ENCODE measurements around the gene FABP7. TPM values are rescaled to one million over a fixed set of nuclear protein-coding genes. Genes with fewer than 3 reads are reported as not detected.

FABP7 gene
- total and polyA plus RNA-seq, 5 donors = 0.51 to 3.3 (median 1.1) TPM; not detected in 1

DNA sequence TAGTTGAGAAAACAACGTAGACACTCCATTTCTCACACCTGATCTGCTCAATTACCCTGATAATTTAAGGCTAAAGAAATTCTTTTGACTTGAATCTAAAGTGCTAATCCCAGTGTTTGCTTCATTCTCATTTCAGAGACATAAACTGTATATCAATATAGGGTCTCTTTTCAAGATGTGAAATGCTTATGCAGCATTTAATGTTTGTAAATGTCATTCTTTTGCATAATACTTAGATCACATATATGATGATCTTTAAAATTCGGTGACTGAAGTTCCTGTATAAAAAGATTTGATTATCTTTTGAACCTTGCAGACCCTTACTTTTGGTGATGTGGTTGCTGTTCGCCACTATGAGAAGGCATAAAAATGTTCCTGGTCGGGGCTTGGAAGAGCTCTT is 3.9 kb downstream of the FABP7 start:
- DNase-seq (no peak), ATAC-seq (no peak)
- WGBS = 72% methylated on average over 4 of the region's 4 CpGs
- no peak overlapping the region for H3K4me3 ChIP-seq (ENCODE audit: low read length)
- intact Hi-C loops (cut with DNase I) = loop anchor here in 1 of 4 donors (10.0 kb wide), 1 partner anchor 49 kb away; no protein-coding TSS in a partner anchor
- no peaks in the 10 kb centered on the region for H3K9me3 ChIP-seq (ENCODE audit: control insufficient read depth, low read length)
- H3K4me1 ChIP-seq (ENCODE audit: control insufficient read depth, insufficient read depth, low read length) = no peaks in the 10 kb centered on the region
- no peaks in the 10 kb centered on the region for H3K27me3 ChIP-seq (ENCODE audit: control insufficient read depth, insufficient read depth)
- H3K27ac ChIP-seq (ENCODE audit: low read length) = no peak overlapping the region

- H3K4me1 ChIP-seq (ENCODE audit: control insufficient read depth, insufficient read depth, low read length) = no peaks in the 10 kb centered on the region
- H3K9me3 ChIP-seq (ENCODE audit: control insufficient read depth, low read length) = no peaks in the 10 kb centered on the region
- ATAC-seq (no peak), DNase-seq (no peak)
- intact Hi-C loops (cut with DNase I) = loop anchor here in 1 of 4 donors (10.0 kb wide), 1 partner anchor 51 kb away; no protein-coding TSS in a partner anchor
- no peak overlapping the region for H3K4me3 ChIP-seq (ENCODE audit: low read length)
- H3K27me3 ChIP-seq (ENCODE audit: control insufficient read depth, insufficient read depth) = no peaks in the 10 kb centered on the region
- 99% methylated on average over 1 of the region's 1 CpG for WGBS
- H3K27ac ChIP-seq (ENCODE audit: low read length) = no peak overlapping the region
Observed at GRCh38 chr6:122785891-122786290, 6.4 kb downstream of the FABP7 start.

- WGBS = 84% methylated on average over 4 of the region's 4 CpGs
- Histone ChIP-seq H3K4me1 (ENCODE audit: control insufficient read depth, insufficient read depth, low read length) (no peaks in the 10 kb centered on the region), H3K9me3 (ENCODE audit: control insufficient read depth, low read length) (no peaks in the 10 kb centered on the region), H3K27ac (ENCODE audit: low read length) (no peak overlapping the region), H3K27me3 (ENCODE audit: control insufficient read depth, insufficient read depth) (no peaks in the 10 kb centered on the region), H3K4me3 (ENCODE audit: low read length) (no peak overlapping the region)
- DNase-seq (no peak), ATAC-seq (no peak)
- intact Hi-C loops (cut with DNase I) = loop anchor here in 1 of 4 donors (10.0 kb wide), 1 partner anchor 53 kb away; no protein-coding TSS in a partner anchor
Observed at GRCh38 chr6:122787721-122788120, 8.2 kb downstream of the FABP7 start.

DNA sequence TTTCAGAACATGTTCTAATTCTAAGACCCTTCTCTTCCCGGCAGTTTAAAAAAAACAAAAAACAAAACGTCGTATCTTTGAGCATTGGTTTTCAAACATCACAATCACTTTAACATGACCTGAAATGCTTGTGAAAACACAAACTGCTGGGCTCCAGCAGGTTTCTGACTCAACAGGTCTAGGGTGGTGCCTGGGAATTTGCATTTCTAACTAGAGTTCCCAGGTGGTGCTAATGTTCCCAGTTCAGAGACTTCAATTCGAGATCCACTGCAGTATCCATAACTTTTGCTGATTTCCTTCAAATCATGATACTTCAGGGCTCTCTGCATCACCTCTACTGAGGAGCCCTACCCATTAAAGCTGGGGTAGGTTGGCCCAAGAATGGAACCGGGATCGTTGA is 8.7 kb downstream of the FABP7 start:
- Histone ChIP-seq H3K27me3 (ENCODE audit: control insufficient read depth, insufficient read depth) (no peaks in the 10 kb centered on the region), H3K9me3 (ENCODE audit: control insufficient read depth, low read length) (no peaks in the 10 kb centered on the region), H3K4me3 (ENCODE audit: low read length) (no peak overlapping the region), H3K4me1 (ENCODE audit: control insufficient read depth, insufficient read depth, low read length) (no peaks in the 10 kb centered on the region), H3K27ac (ENCODE audit: low read length) (no peak overlapping the region)
- ATAC-seq (no peak), DNase-seq (no peak)
- 48% methylated on average over 6 of the region's 6 CpGs for WGBS
- intact Hi-C loops (cut with DNase I) = loop anchor here in 1 of 4 donors (10.0 kb wide), 1 partner anchor 53 kb away; no protein-coding TSS in a partner anchor

GRCh38 chr6:122788663-122789181 is 9.2 kb downstream of the FABP7 start:
- no peaks in the 10 kb centered on the region for H3K9me3 ChIP-seq (ENCODE audit: control insufficient read depth, low read length)
- 16% methylated on average over 10 of the region's 10 CpGs for WGBS
- peak overlapping the region; percentile 60 for H3K4me3 ChIP-seq (ENCODE audit: low read length)
- DNase-seq = no peak
- intact Hi-C loops (cut with DNase I) = loop anchor here in 1 of 4 donors (10.0 kb wide), 1 partner anchor 54 kb away; no protein-coding TSS in a partner anchor
- no peaks in the 10 kb centered on the region for H3K4me1 ChIP-seq (ENCODE audit: control insufficient read depth, insufficient read depth, low read length)
- no peaks in the 10 kb centered on the region for H3K27me3 ChIP-seq (ENCODE audit: control insufficient read depth, insufficient read depth)
- ATAC-seq = no peak
- peak overlapping the region; percentile 86 for H3K27ac ChIP-seq (ENCODE audit: low read length)

- under 1% methylated on average over 71 of the region's 71 CpGs for WGBS
- ATAC-seq = peak; percentile 92 to 93
- Histone ChIP-seq H3K4me1 (ENCODE audit: control insufficient read depth, insufficient read depth, low read length) (no peaks in the 10 kb centered on the region), H3K27ac (ENCODE audit: low read length) (peak within 1 kb of the TSS; percentile 86), H3K27me3 (ENCODE audit: control insufficient read depth, insufficient read depth) (no peaks in the 10 kb centered on the region), H3K9me3 (ENCODE audit: control insufficient read depth, low read length) (no peaks in the 10 kb centered on the region), H3K4me3 (ENCODE audit: low read length) (peak within 1 kb of the TSS; percentile 60)
- DNase-seq = peak; percentile 68 to 89 (median 88)
- intact Hi-C loops (cut with DNase I) = loop anchor here in 1 of 4 donors (10.0 kb wide), 1 partner anchor 55 kb away; no protein-coding TSS in a partner anchor
Observed at GRCh38 chr6:122789182-122790027, 9.9 kb downstream of the FABP7 start, which contains the start of gene SMPDL3A. TSS of gene SMPDL3A (plus strand) at chr6:122789258. CDS start at chr6:122789347, 89 bp downstream.

GRCh38 chr6:122790028-122790422 is 10.5 kb downstream of the FABP7 start:
- intact Hi-C loops (cut with DNase I) = no loop called here
- Histone ChIP-seq H3K9me3 (ENCODE audit: control insufficient read depth, low read length) (no peaks in the 10 kb centered on the region), H3K4me3 (ENCODE audit: low read length) (peak overlapping the region; percentile 60), H3K27ac (ENCODE audit: low read length) (peak overlapping the region; percentile 86), H3K27me3 (ENCODE audit: control insufficient read depth, insufficient read depth) (no peaks in the 10 kb centered on the region), H3K4me1 (ENCODE audit: control insufficient read depth, insufficient read depth, low read length) (no peaks in the 10 kb centered on the region)
- DNase-seq (peak in 2 of 3 donors; percentile 16 to 47), ATAC-seq (peak in 1 of 2 donors; percentile 36)
- 2% methylated on average over 14 of the region's 14 CpGs for WGBS

GRCh38 chr6:122790423-122791309 is 11.2 kb downstream of the FABP7 start:
- H3K9me3 ChIP-seq (ENCODE audit: control insufficient read depth, low read length) = no peaks in the 10 kb centered on the region
- 54% methylated on average over 14 of the region's 14 CpGs for WGBS
- no peaks in the 10 kb centered on the region for H3K27me3 ChIP-seq (ENCODE audit: control insufficient read depth, insufficient read depth)
- peak overlapping the region; percentile 86 for H3K27ac ChIP-seq (ENCODE audit: low read length)
- ATAC-seq (no peak), DNase-seq (no peak)
- intact Hi-C loops (cut with DNase I) = no loop called here
- peak overlapping the region; percentile 60 for H3K4me3 ChIP-seq (ENCODE audit: low read length)
- H3K4me1 ChIP-seq (ENCODE audit: control insufficient read depth, insufficient read depth, low read length) = no peaks in the 10 kb centered on the region

GRCh38 chr6:122791310-122791679 is 11.8 kb downstream of the FABP7 start:
- intact Hi-C loops (cut with DNase I) = no loop called here
- H3K4me3 ChIP-seq (ENCODE audit: low read length) = no peak overlapping the region
- no peaks in the 10 kb centered on the region for H3K4me1 ChIP-seq (ENCODE audit: control insufficient read depth, insufficient read depth, low read length)
- DNase-seq (no peak), ATAC-seq (no peak)
- peak overlapping the region; percentile 30 for H3K27ac ChIP-seq (ENCODE audit: low read length)
- no peaks in the 10 kb centered on the region for H3K27me3 ChIP-seq (ENCODE audit: control insufficient read depth, insufficient read depth)
- no peaks in the 10 kb centered on the region for H3K9me3 ChIP-seq (ENCODE audit: control insufficient read depth, low read length)
- 88% methylated on average over 2 of the region's 2 CpGs for WGBS

GRCh38 chr6:122792766-122793165 is 13.2 kb downstream of the FABP7 start:
- DNase-seq (no peak), ATAC-seq (no peak)
- Histone ChIP-seq H3K27me3 (ENCODE audit: control insufficient read depth, insufficient read depth) (no peaks in the 10 kb centered on the region), H3K4me3 (ENCODE audit: low read length) (no peak overlapping the region), H3K9me3 (ENCODE audit: control insufficient read depth, low read length) (no peaks in the 10 kb centered on the region), H3K27ac (ENCODE audit: low read length) (no peak overlapping the region), H3K4me1 (ENCODE audit: control insufficient read depth, insufficient read depth, low read length) (no peaks in the 10 kb centered on the region)
- 71% methylated on average over 2 of the region's 2 CpGs for WGBS
- intact Hi-C loops (cut with DNase I) = no loop called here
